Endothelial cell of umbilical vein (primary cell): ENCODE measurements around the gene JAZF1. TPM values are rescaled to one million over a fixed set of nuclear protein-coding genes. Genes with fewer than 3 reads are reported as not detected.

Experiments
- BruUV-seq: library from RNA; stranded (reverse); fragments of 400-500 nt; replicated peaks from 2 replicates; lab custom pipeline; 2021; lab: Mats Ljungman, UMichigan
- CTCF ChIA-PET: fragments of 300-600, 350-600 bp; sonication (Branson Sonifier 250); formaldehyde crosslinking; loops from one replicate; lab custom pipeline; 2021; ENCODE audit warnings: antibody characterized with exemption, inconsistent platforms; lab: Charles Lee
- POLR2A ChIA-PET: fragments of 300-600, 350-600 bp; sonication (Branson Sonifier 250); formaldehyde crosslinking; loops from one replicate; lab custom pipeline; 2021; ENCODE audit warnings: antibody characterized with exemption, inconsistent platforms; lab: Charles Lee
- DNase-seq: peaks from one replicate; pipeline ENCODE4 v3.0.0-alpha.2; 2011; ENCODE audit warnings: low read depth, low spot score
- FAIRE-seq: peaks from 2 replicates; lab custom pipeline; 2011; peaks lifted over from hg19 to GRCh38; lab: Jason Lieb, UNC
- H2AFZ ChIP-seq: 2 replicates; pipeline ENCODE4 v1.6.0; 2012; ENCODE audit warnings: low read depth, low read length, control low read depth, inconsistent platforms
- H3K27ac ChIP-seq: 2 replicates; pipeline ENCODE4 v1.5.1; 2011; ENCODE audit warnings: low read depth, mild to moderate bottlenecking, control low read depth, low read length, moderate library complexity; ENCODE audit not compliant: insufficient read depth
- H3K27me3 ChIP-seq, 2 experiments: 2 replicates each; pipeline versions ENCODE4 v1.6.0 to v1.6.1; 2011; ENCODE audit warnings: low read length in 2 of 2, mixed read lengths in 1 of 2; ENCODE audit not compliant: control insufficient read depth in 2 of 2, insufficient read depth in 2 of 2
- H3K36me3 ChIP-seq, 2 experiments: 2 replicates in 1 of 2; 3 replicates in 1 of 2; pipeline ENCODE4 v1.5.1; 2011; ENCODE audit warnings: low read length in 2 of 2, mild to moderate bottlenecking in 1 of 2, moderate library complexity in 1 of 2; ENCODE audit not compliant: control insufficient read depth in 2 of 2, insufficient read depth in 2 of 2; ENCODE audit errors: extremely low read depth in 1 of 2
- H3K4me1 ChIP-seq: 3 replicates; pipeline ENCODE4 v1.5.1; 2011; ENCODE audit warnings: mild to moderate bottlenecking, low read length; ENCODE audit not compliant: control insufficient read depth, insufficient read depth; ENCODE audit errors: extremely low read depth
- H3K4me2 ChIP-seq: 2 replicates; pipeline ENCODE4 v1.6.1; 2011; ENCODE audit warnings: low read length, control low read depth, mixed read lengths; ENCODE audit not compliant: insufficient read depth
- H3K4me3 ChIP-seq, 3 experiments: fragments of 200-600 bp in 1 of 3; sonication (generic), shearing (Covaris generic) in 1 of 3; replicated peaks in 1 of 3; 2 replicates each; pipeline ENCODE4 v1.5.1; 2011 to 2016; ENCODE audit warnings: control low read depth in 3 of 3, low read length in 3 of 3, mild to moderate bottlenecking in 2 of 3, inconsistent platforms in 1 of 3, low read depth in 1 of 3, moderate library complexity in 1 of 3; ENCODE audit not compliant: insufficient read depth in 1 of 3
- H3K79me2 ChIP-seq: 2 replicates; pipeline ENCODE4 v1.6.0; 2012; ENCODE audit warnings: low read length, inconsistent platforms; ENCODE audit not compliant: control insufficient read depth, insufficient read depth
- H3K9ac ChIP-seq: replicated peaks from 2 replicates; pipeline ENCODE3; 2011; ENCODE audit warnings: low read length, control low read depth; ENCODE audit not compliant: insufficient read depth; ENCODE audit errors: extremely low read depth
- H3K9me1 ChIP-seq: replicated peaks from 3 replicates; pipeline ENCODE4 v1.6.0; 2011; ENCODE audit warnings: mild to moderate bottlenecking, low read length; ENCODE audit not compliant: control insufficient read depth, insufficient read depth; ENCODE audit errors: extremely low read depth
- H3K9me3 ChIP-seq: replicated peaks from 2 replicates; pipeline ENCODE4 v1.5.1; 2012; ENCODE audit warnings: low read length, inconsistent platforms; ENCODE audit not compliant: control insufficient read depth, insufficient read depth
- H4K20me1 ChIP-seq: replicated peaks from 2 replicates; pipeline ENCODE3; 2011; ENCODE audit warnings: mild to moderate bottlenecking, low read length; ENCODE audit not compliant: control insufficient read depth, insufficient read depth; ENCODE audit errors: extremely low read depth
- CTCF ChIP-seq, 2 donors: IDR thresholded peaks; 1 replicate in 1 of 2; 2 replicates in 1 of 2; pipeline ENCODE4 v1.5.1; 2011; ENCODE audit warnings: low read length in 2 of 2, mild to moderate bottlenecking in 2 of 2, moderate library complexity in 2 of 2, control low read depth in 1 of 2, inconsistent platforms in 1 of 2, low read depth in 1 of 2; ENCODE audit not compliant: insufficient read depth in 1 of 2; ENCODE audit errors: extremely low read depth in 1 of 2
- EZH2 ChIP-seq: IDR thresholded peaks from 2 replicates; pipeline ENCODE4 v1.6.1; 2012; ENCODE audit warnings: borderline replicate concordance, low read depth, mild to moderate bottlenecking, moderate library complexity, low read length, inconsistent platforms; ENCODE audit not compliant: severe bottlenecking
- FOS ChIP-seq: IDR thresholded peaks from 2 replicates; pipeline ENCODE4 v1.6.1; 2011; ENCODE audit warnings: mild to moderate bottlenecking, low read length, moderate library complexity, borderline replicate concordance; ENCODE audit not compliant: insufficient read depth
- GATA2 ChIP-seq: IDR thresholded peaks from 2 replicates; pipeline ENCODE4 v1.7.0; 2011; ENCODE audit warnings: low read depth, mild to moderate bottlenecking, moderate library complexity, mixed read lengths, low read length; ENCODE audit not compliant: insufficient read length, insufficient read depth
- JUN ChIP-seq: IDR thresholded peaks from 2 replicates; pipeline ENCODE4 v1.6.1; 2011; ENCODE audit warnings: borderline replicate concordance, low read depth; ENCODE audit not compliant: insufficient read length, insufficient read depth
- MAX ChIP-seq: IDR thresholded peaks from 2 replicates; pipeline ENCODE4 v1.6.1; 2011; ENCODE audit not compliant: insufficient read depth, insufficient read length
- MYC ChIP-seq: IDR thresholded peaks from one replicate; pipeline ENCODE4 v1.6.1; 2011; ENCODE audit warnings: mild to moderate bottlenecking, low read depth, low read length
- POLR2A ChIP-seq: IDR thresholded peaks from 2 replicates; pipeline ENCODE4 v1.6.1; 2012; ENCODE audit warnings: low read depth, mild to moderate bottlenecking, control low read depth, low read length
- POLR2AphosphoS5 ChIP-seq: IDR thresholded peaks from 2 replicates; pipeline ENCODE4 v1.6.1; 2012; ENCODE audit warnings: low read depth, mild to moderate bottlenecking, control low read depth, low read length, moderate library complexity; ENCODE audit not compliant: insufficient read depth
- dilution Hi-C: fragments of 300-500 bp; cut with MboI; formaldehyde crosslinking; loops from one replicate; pipeline ENCODE4 v1.15.0; 2019; ENCODE audit warnings: low sequenced_read_pairs; ENCODE audit not compliant: extremely low pct_ligation_motif_present
- intact Hi-C: fragments of 100-400 bp; cut with micrococcal nuclease; formaldehyde crosslinking; loops from one replicate; pipeline ENCODE4 v1.10.0; 2022
- polyA plus RNA-seq, 4 experiments: library from polyadenylated mRNA; depleted of rRNA in 3 of 4; stranded (reverse) in 3 of 4; unstranded in 1 of 4; fragments of >200 nt; gene quantifications; 2 replicates each; pipeline versions ENCODE4 v1.2.1 to v1.2.3, GENCODE V29; 2011 to 2012; ENCODE audit warnings: missing spikeins in 1 of 4
- total RNA-seq: library from RNA; stranded (reverse); gene quantifications from 2 replicates; pipeline ENCODE4 v1.2.3, GENCODE V29; 2021

The JAZF1 gene
- total and polyA plus RNA-seq, 2 donors (not counting 3 experiments of a cell fraction or from before 2014, with no cell fraction given) = 2.5 to 16.9 TPM

GRCh38 chr7:28140979-28141378, 39.6 kb downstream of the JAZF1 start:
- intact Hi-C loops = no loop called here
- Histone ChIP-seq H3K4me2 (no peak overlapping the region), H3K27me3 (no peaks in the 10 kb centered on the region), H3K4me1 (no peaks in the 10 kb centered on the region), H3K4me3 (no peak overlapping the region), H2AFZ (no peak overlapping the region), H4K20me1 (no peaks in the 10 kb centered on the region), H3K79me2 (no peaks in the 10 kb centered on the region), H3K27ac (no peak overlapping the region), H3K9me1 (no peaks in the 10 kb centered on the region), H3K9ac (no peak overlapping the region), H3K36me3 (peaks cover 0 to 2% of the 10 kb centered on the region in 2 experiments), H3K9me3 (no peaks in the 10 kb centered on the region)
- ChIA-PET POLR2A (no interaction called here), CTCF (interaction anchor here (1.2 kb wide), 1 partner anchor 11 kb away, joined by 3 read pairs; no protein-coding TSS in a partner anchor)
- dilution Hi-C loops = no loop called here
- TF ChIP-seq MAX (no peak), GATA2 (no peak), EZH2 (no peak), POLR2A (no peak), JUN (no peak), POLR2AphosphoS5 (no peak), MYC (no peak), CTCF (IDR thresholded peaks at IDR 0.05; ENCODE audit: extremely low read depth in 1 of 2, insufficient read depth in 1 of 2, low read depth in 1 of 2, low read length in 2 of 2) (no peak), FOS (no peak)
- no peak for DNase-seq
- no peak for FAIRE-seq
- BruUV-seq = no TSS peak
